Measurements from ENCODE around the gene GNE. TPM values are rescaled to one million over a fixed set of nuclear protein-coding genes. Genes with fewer than 3 reads are reported as not detected.

The GNE gene
- total and polyA plus RNA-seq, 11 donors = 3.7 to 22.0 (median 11.8) TPM

GRCh38 chr9:36280989-36281388, 22.7 kb upstream of the GNE start:
- 79 to 89% (median 82%) methylated on average over 4 of the region's 4 CpGs for WGBS, 4 donors
- intact Hi-C loops (cut with DNase I) = no loop called here
- no peak overlapping the region for H3K27ac ChIP-seq
- H3K36me3 ChIP-seq = no peaks in the 10 kb centered on the region
- H3K4me1 ChIP-seq = peaks cover 0 to 9% (median 2%) of the 10 kb centered on the region in 12 donors
- H3K4me3 ChIP-seq = no peak overlapping the region
- TF ChIP-seq POLR2A (IDR thresholded peaks at IDR 0.05) = no peak
- no peak for TF ChIP-seq CTCF (IDR thresholded peaks at IDR 0.05)
- H3K27me3 ChIP-seq = no peaks in the 10 kb centered on the region
- no peaks in the 10 kb centered on the region for H3K9me3 ChIP-seq
- ATAC-seq = no peak
- DNase-seq = no peak

GRCh38 chr9:36278243-36278642, 20.0 kb upstream of the GNE start:
- ATAC-seq (no peak), DNase-seq (no peak)
- intact Hi-C loops (cut with DNase I) = no loop called here
- Histone ChIP-seq H3K9me3 (no peaks in the 10 kb centered on the region), H3K27me3 (no peaks in the 10 kb centered on the region), H3K4me1 (peaks cover 0 to 9% (median 2%) of the 10 kb centered on the region in 12 donors), H3K36me3 (no peaks in the 10 kb centered on the region), H3K4me3 (no peak overlapping the region), H3K27ac (no peak overlapping the region)
- TF ChIP-seq CTCF (IDR thresholded peaks at IDR 0.05) (no peak), POLR2A (IDR thresholded peaks at IDR 0.05) (no peak)
- WGBS, 4 donors = 93 to 98% (median 95%) methylated on average over 2 of the region's 2 CpGs

GRCh38 chr9:36276781-36277181, 18.5 kb upstream of the GNE start:
- no peaks in the 10 kb centered on the region for H3K27me3 ChIP-seq
- no peaks in the 10 kb centered on the region for H3K9me3 ChIP-seq
- no peak overlapping the region for H3K27ac ChIP-seq
- intact Hi-C loops (cut with DNase I) = no loop called here
- H3K4me3 ChIP-seq = peak overlapping the region in 8 of 12 donors; percentile 1 to 30 (median 8)
- TF ChIP-seq POLR2A (IDR thresholded peaks at IDR 0.05) (no peak), CTCF (IDR thresholded peaks at IDR 0.05) (no peak)
- ATAC-seq (peak in 3 of 4 donors; percentile 50 to 76 (median 76)), DNase-seq (no peak)
- H3K36me3 ChIP-seq = no peaks in the 10 kb centered on the region
- WGBS, 4 donors = 29 to 33% (median 31%) methylated on average over 7 of the region's 7 CpGs
- peaks cover 0 to 9% (median 2%) of the 10 kb centered on the region in 12 donors for H3K4me1 ChIP-seq

GRCh38 chr9:36276254-36276653, 18.0 kb upstream of the GNE start:
- 90 to 96% (median 93%) methylated on average over 1 of the region's 1 CpG for WGBS, 4 donors

More at GRCh38 chr9:36276254-36276653, 18.0 kb upstream of the GNE start:
- H3K9me3 ChIP-seq = no peaks in the 10 kb centered on the region
- TF ChIP-seq POLR2A (IDR thresholded peaks at IDR 0.05) (no peak), CTCF (IDR thresholded peaks at IDR 0.05) (no peak)
- no peaks in the 10 kb centered on the region for H3K27me3 ChIP-seq
- H3K27ac ChIP-seq = no peak overlapping the region
- H3K4me1 ChIP-seq = peaks cover 0 to 9% (median 2%) of the 10 kb centered on the region in 12 donors
- peak overlapping the region in 7 of 12 donors; percentile 1 to 30 (median 9) for H3K4me3 ChIP-seq
- H3K36me3 ChIP-seq = no peaks in the 10 kb centered on the region
- intact Hi-C loops (cut with DNase I) = no loop called here
- ATAC-seq (no peak), DNase-seq (no peak)
